Endothelial cell of umbilical vein (primary cell): ENCODE results near the gene PODXL2. TPM values are rescaled to one million over a fixed set of nuclear protein-coding genes. Genes with fewer than 3 reads are reported as not detected.

Experiments used
- BruUV-seq: library from RNA; stranded (reverse); fragments of 400-500 nt; replicated peaks from 2 replicates; lab custom pipeline; 2021; lab: Mats Ljungman, UMichigan
- CTCF ChIA-PET: fragments of 300-600, 350-600 bp; sonication (Branson Sonifier 250); formaldehyde crosslinking; loops from one replicate; lab custom pipeline; 2021; ENCODE audit warnings: antibody characterized with exemption, inconsistent platforms; lab: Charles Lee
- POLR2A ChIA-PET: fragments of 300-600, 350-600 bp; sonication (Branson Sonifier 250); formaldehyde crosslinking; loops from one replicate; lab custom pipeline; 2021; ENCODE audit warnings: antibody characterized with exemption, inconsistent platforms; lab: Charles Lee
- DNase-seq: peaks from one replicate; pipeline ENCODE4 v3.0.0-alpha.2; 2011; ENCODE audit warnings: low read depth, low spot score
- FAIRE-seq: peaks from 2 replicates; lab custom pipeline; 2011; peaks lifted over from hg19 to GRCh38; lab: Jason Lieb, UNC
- H2AFZ ChIP-seq: 2 replicates; pipeline ENCODE4 v1.6.0; 2012; ENCODE audit warnings: low read depth, low read length, control low read depth, inconsistent platforms
- H3K27ac ChIP-seq: 2 replicates; pipeline ENCODE4 v1.5.1; 2011; ENCODE audit warnings: low read depth, mild to moderate bottlenecking, control low read depth, low read length, moderate library complexity; ENCODE audit not compliant: insufficient read depth
- H3K27me3 ChIP-seq, 2 experiments: 2 replicates each; pipeline versions ENCODE4 v1.6.0 to v1.6.1; 2011; ENCODE audit warnings: low read length in 2 of 2, mixed read lengths in 1 of 2; ENCODE audit not compliant: control insufficient read depth in 2 of 2, insufficient read depth in 2 of 2
- H3K36me3 ChIP-seq, 2 experiments: 2 replicates in 1 of 2; 3 replicates in 1 of 2; pipeline ENCODE4 v1.5.1; 2011; ENCODE audit warnings: low read length in 2 of 2, mild to moderate bottlenecking in 1 of 2, moderate library complexity in 1 of 2; ENCODE audit not compliant: control insufficient read depth in 2 of 2, insufficient read depth in 2 of 2; ENCODE audit errors: extremely low read depth in 1 of 2
- H3K4me1 ChIP-seq: 3 replicates; pipeline ENCODE4 v1.5.1; 2011; ENCODE audit warnings: mild to moderate bottlenecking, low read length; ENCODE audit not compliant: control insufficient read depth, insufficient read depth; ENCODE audit errors: extremely low read depth
- H3K4me2 ChIP-seq: 2 replicates; pipeline ENCODE4 v1.6.1; 2011; ENCODE audit warnings: low read length, control low read depth, mixed read lengths; ENCODE audit not compliant: insufficient read depth
- H3K4me3 ChIP-seq, 3 experiments: fragments of 200-600 bp in 1 of 3; sonication (generic), shearing (Covaris generic) in 1 of 3; replicated peaks in 1 of 3; 2 replicates each; pipeline ENCODE4 v1.5.1; 2011 to 2016; ENCODE audit warnings: control low read depth in 3 of 3, low read length in 3 of 3, mild to moderate bottlenecking in 2 of 3, inconsistent platforms in 1 of 3, low read depth in 1 of 3, moderate library complexity in 1 of 3; ENCODE audit not compliant: insufficient read depth in 1 of 3
- H3K79me2 ChIP-seq: 2 replicates; pipeline ENCODE4 v1.6.0; 2012; ENCODE audit warnings: low read length, inconsistent platforms; ENCODE audit not compliant: control insufficient read depth, insufficient read depth
- H3K9ac ChIP-seq: replicated peaks from 2 replicates; pipeline ENCODE3; 2011; ENCODE audit warnings: low read length, control low read depth; ENCODE audit not compliant: insufficient read depth; ENCODE audit errors: extremely low read depth
- H3K9me1 ChIP-seq: replicated peaks from 3 replicates; pipeline ENCODE4 v1.6.0; 2011; ENCODE audit warnings: mild to moderate bottlenecking, low read length; ENCODE audit not compliant: control insufficient read depth, insufficient read depth; ENCODE audit errors: extremely low read depth
- H3K9me3 ChIP-seq: replicated peaks from 2 replicates; pipeline ENCODE4 v1.5.1; 2012; ENCODE audit warnings: low read length, inconsistent platforms; ENCODE audit not compliant: control insufficient read depth, insufficient read depth
- H4K20me1 ChIP-seq: replicated peaks from 2 replicates; pipeline ENCODE3; 2011; ENCODE audit warnings: mild to moderate bottlenecking, low read length; ENCODE audit not compliant: control insufficient read depth, insufficient read depth; ENCODE audit errors: extremely low read depth
- EZH2 ChIP-seq: IDR thresholded peaks from 2 replicates; pipeline ENCODE4 v1.6.1; 2012; ENCODE audit warnings: borderline replicate concordance, low read depth, mild to moderate bottlenecking, moderate library complexity, low read length, inconsistent platforms; ENCODE audit not compliant: severe bottlenecking
- FOS ChIP-seq: IDR thresholded peaks from 2 replicates; pipeline ENCODE4 v1.6.1; 2011; ENCODE audit warnings: mild to moderate bottlenecking, low read length, moderate library complexity, borderline replicate concordance; ENCODE audit not compliant: insufficient read depth
- GATA2 ChIP-seq: IDR thresholded peaks from 2 replicates; pipeline ENCODE4 v1.7.0; 2011; ENCODE audit warnings: low read depth, mild to moderate bottlenecking, moderate library complexity, mixed read lengths, low read length; ENCODE audit not compliant: insufficient read length, insufficient read depth
- JUN ChIP-seq: IDR thresholded peaks from 2 replicates; pipeline ENCODE4 v1.6.1; 2011; ENCODE audit warnings: borderline replicate concordance, low read depth; ENCODE audit not compliant: insufficient read length, insufficient read depth
- MYC ChIP-seq: IDR thresholded peaks from one replicate; pipeline ENCODE4 v1.6.1; 2011; ENCODE audit warnings: mild to moderate bottlenecking, low read depth, low read length
- POLR2A ChIP-seq: IDR thresholded peaks from 2 replicates; pipeline ENCODE4 v1.6.1; 2012; ENCODE audit warnings: low read depth, mild to moderate bottlenecking, control low read depth, low read length
- POLR2AphosphoS5 ChIP-seq: IDR thresholded peaks from 2 replicates; pipeline ENCODE4 v1.6.1; 2012; ENCODE audit warnings: low read depth, mild to moderate bottlenecking, control low read depth, low read length, moderate library complexity; ENCODE audit not compliant: insufficient read depth
- dilution Hi-C: fragments of 300-500 bp; cut with MboI; formaldehyde crosslinking; loops from one replicate; pipeline ENCODE4 v1.15.0; 2019; ENCODE audit warnings: low sequenced_read_pairs; ENCODE audit not compliant: extremely low pct_ligation_motif_present
- intact Hi-C: fragments of 100-400 bp; cut with micrococcal nuclease; formaldehyde crosslinking; loops from one replicate; pipeline ENCODE4 v1.10.0; 2022
- polyA plus RNA-seq, 4 experiments: library from polyadenylated mRNA; depleted of rRNA in 3 of 4; stranded (reverse) in 3 of 4; unstranded in 1 of 4; fragments of >200 nt; gene quantifications; 2 replicates each; pipeline versions ENCODE4 v1.2.1 to v1.2.3, GENCODE V29; 2011 to 2012; ENCODE audit warnings: missing spikeins in 1 of 4
- total RNA-seq: library from RNA; stranded (reverse); gene quantifications from 2 replicates; pipeline ENCODE4 v1.2.3, GENCODE V29; 2021
- TF ChIP-seq, protein P1 (sequence below): IDR thresholded peaks from 2 replicates; pipeline ENCODE4 v1.6.1; 2011; ENCODE audit not compliant: insufficient read depth, insufficient read length
- TF ChIP-seq, protein P2 (sequence below), 2 donors: IDR thresholded peaks; 1 replicate in 1 of 2; 2 replicates in 1 of 2; pipeline ENCODE4 v1.5.1; 2011; ENCODE audit warnings: low read length in 2 of 2, mild to moderate bottlenecking in 2 of 2, moderate library complexity in 2 of 2, control low read depth in 1 of 2, inconsistent platforms in 1 of 2, low read depth in 1 of 2; ENCODE audit not compliant: insufficient read depth in 1 of 2; ENCODE audit errors: extremely low read depth in 1 of 2

Gene PODXL2
- total and polyA plus RNA-seq, 2 donors (not counting 3 experiments of a cell fraction or from before 2014, with no cell fraction given): 5.5 to 6.5 TPM

DNA sequence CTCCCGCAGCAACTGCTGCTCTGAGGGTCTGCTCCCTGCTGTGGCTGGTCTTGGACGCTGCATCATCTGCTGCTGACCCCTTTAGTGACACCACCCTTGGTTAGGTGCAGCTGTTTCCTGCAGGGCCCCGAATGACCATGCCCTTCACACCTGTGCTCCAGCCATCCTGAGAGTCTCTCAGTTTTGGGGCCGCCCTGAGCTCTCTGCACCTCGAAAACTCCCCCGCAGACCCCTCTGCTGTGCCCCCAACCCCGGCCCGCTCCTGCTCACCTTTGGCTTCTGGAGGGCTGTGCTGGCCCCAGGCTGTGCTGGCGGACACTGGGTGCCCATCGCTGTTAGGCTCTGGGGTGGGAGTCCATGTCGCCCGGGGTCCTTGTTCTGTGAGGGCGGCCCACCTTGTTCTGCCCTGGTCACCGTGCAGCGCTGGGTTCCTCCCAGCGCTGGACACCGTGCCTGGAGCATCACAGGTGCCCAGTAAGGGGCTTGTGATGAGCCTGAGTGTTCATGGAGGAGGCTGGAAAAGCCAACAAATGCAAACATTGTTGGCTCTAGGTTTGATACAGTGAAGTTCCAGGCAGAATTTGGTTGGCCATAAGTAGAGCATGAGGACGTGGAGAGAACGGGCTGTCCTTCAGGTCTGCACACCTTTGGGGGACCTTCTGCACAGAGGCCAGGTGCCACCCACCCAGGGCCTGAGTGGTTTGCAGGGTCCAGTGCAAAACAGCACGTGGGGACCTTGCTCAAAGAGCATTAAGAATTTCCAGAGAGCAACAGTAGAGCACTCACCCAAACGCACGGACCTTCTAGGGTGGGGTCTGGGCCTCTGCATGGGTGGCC is 56.1 kb downstream of the PODXL2 start:
- H3K4me2 ChIP-seq: no peak overlapping the region
- no peak for TF ChIP-seq MYC
- TF ChIP-seq POLR2A: no peak
- TF ChIP-seq JUN: no peak
- no peak for TF ChIP-seq FOS
- TF ChIP-seq POLR2AphosphoS5: no peak
- no peak for TF ChIP-seq GATA2
- TF ChIP-seq EZH2: no peak
- TF ChIP-seq, protein P1, sequence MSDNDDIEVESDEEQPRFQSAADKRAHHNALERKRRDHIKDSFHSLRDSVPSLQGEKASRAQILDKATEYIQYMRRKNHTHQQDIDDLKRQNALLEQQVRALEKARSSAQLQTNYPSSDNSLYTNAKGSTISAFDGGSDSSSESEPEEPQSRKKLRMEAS: no peak
- TF ChIP-seq, protein P2, sequence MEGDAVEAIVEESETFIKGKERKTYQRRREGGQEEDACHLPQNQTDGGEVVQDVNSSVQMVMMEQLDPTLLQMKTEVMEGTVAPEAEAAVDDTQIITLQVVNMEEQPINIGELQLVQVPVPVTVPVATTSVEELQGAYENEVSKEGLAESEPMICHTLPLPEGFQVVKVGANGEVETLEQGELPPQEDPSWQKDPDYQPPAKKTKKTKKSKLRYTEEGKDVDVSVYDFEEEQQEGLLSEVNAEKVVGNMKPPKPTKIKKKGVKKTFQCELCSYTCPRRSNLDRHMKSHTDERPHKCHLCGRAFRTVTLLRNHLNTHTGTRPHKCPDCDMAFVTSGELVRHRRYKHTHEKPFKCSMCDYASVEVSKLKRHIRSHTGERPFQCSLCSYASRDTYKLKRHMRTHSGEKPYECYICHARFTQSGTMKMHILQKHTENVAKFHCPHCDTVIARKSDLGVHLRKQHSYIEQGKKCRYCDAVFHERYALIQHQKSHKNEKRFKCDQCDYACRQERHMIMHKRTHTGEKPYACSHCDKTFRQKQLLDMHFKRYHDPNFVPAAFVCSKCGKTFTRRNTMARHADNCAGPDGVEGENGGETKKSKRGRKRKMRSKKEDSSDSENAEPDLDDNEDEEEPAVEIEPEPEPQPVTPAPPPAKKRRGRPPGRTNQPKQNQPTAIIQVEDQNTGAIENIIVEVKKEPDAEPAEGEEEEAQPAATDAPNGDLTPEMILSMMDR (IDR thresholded peaks at IDR 0.05; ENCODE audit: extremely low read depth in 1 of 2, insufficient read depth in 1 of 2, low read depth in 1 of 2, low read length in 2 of 2): no peak
- FAIRE-seq: no peak
- H4K20me1 ChIP-seq: no peaks in the 10 kb centered on the region
- no peak for DNase-seq
- no peaks in the 10 kb centered on the region for H3K4me1 ChIP-seq
- no peak overlapping the region for H3K9ac ChIP-seq
- BruUV-seq: no TSS peak
- no peak overlapping the region for H2AFZ ChIP-seq
- dilution Hi-C loops: no loop called here
- no peaks in the 10 kb centered on the region for H3K9me1 ChIP-seq
- ChIA-PET POLR2A (interaction anchor here (0.9 kb wide), 1 partner anchor 12 kb away, joined by 3 read pairs; no protein-coding TSS in a partner anchor), CTCF (interaction anchor here (1.5 to 2.5 kb wide), 5 partner anchors 11 to 274 kb away, joined by 4 to 16 read pairs (median 9); no protein-coding TSS in a partner anchor)
- no peak overlapping the region for H3K4me3 ChIP-seq
- H3K27me3 ChIP-seq: no peaks in the 10 kb centered on the region
- intact Hi-C loops: no loop called here
- no peak overlapping the region for H3K27ac ChIP-seq
- no peaks in the 10 kb centered on the region for H3K36me3 ChIP-seq
- no peaks in the 10 kb centered on the region for H3K9me3 ChIP-seq
- no peaks in the 10 kb centered on the region for H3K79me2 ChIP-seq
